Heart left ventricle (tissue), 13 donors: ENCODE data around the gene STIP1.

Experiments used
- POLR2A ChIP-seq, 2 donors: fragments of 450-650 bp; IDR thresholded peaks; one replicate each; pipeline ENCODE4 v1.6.1; 2017; ENCODE audit warnings: antibody characterized with exemption in 2 of 2, mild to moderate bottlenecking in 2 of 2, moderate library complexity in 2 of 2
- TF ChIP-seq, protein P1 (sequence below), 12 donors: fragments of 200-600 bp; sonication (generic) in 4 of 12; IDR thresholded peaks; one replicate each; pipeline versions ENCODE4 v1.5.0 to v1.8.0; 2018 to 2022; ENCODE audit warnings: antibody characterized with exemption in 12 of 12, mild to moderate bottlenecking in 5 of 12
- donor health status: ischemic (EF 13 %, LVEDD 7.1; RV severe dilation, severe dysfunction).
- donor health status: DM: no; HTN: yes; CAD: no.
- donor health status: DM: no; HTN: no; CAD: no.
- donor health status: ischemic (EF 25% LVEDD 6.9; RV normal size, moderate dysfunction).
- donor health status: ischemic (EF 25% LVEDD 5.7; RV mildly dilated, moderate dysfunction).
- donor health status: ischemic (EF 35%, LVEDD 5.7; RV mildly dilated, moderate dysfunction).
- donor health status: nonischemic (EF 11% LVEDD 7.7; RV severe dilation, severe dysfunction).
- donor health status: DM: yes; HTN: yes; CAD: no.
- donor health status: PGD.
- donor health status: ischemic (EF 29% LVEDD 5.4; RV normal size, mild dysfunction).
- donor health status: nonischemic (EF 23%, LVEDD 6.1; RV moderate dilation, normal function).

DNA sequence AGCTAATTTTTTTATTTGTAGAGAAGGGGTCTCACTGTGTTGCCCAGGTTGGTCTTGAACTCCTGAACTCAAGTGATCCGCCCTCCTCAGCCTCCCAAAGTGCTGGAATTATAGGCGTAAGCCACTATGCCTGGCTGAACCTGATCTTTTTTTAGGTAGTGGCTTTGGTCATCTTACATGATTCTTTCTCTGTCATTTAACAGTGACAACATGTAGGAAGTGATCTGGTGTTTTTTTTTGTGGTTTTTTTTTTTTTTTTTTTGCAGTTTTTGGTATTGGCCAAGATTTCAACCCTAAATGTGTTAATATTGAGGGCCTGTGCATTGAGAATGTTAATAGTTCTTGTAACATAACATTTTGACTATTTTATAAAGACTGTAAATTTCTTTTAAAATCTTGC is 12.5 kb downstream of the STIP1 start:
- no peak for TF ChIP-seq POLR2A (IDR thresholded peaks at IDR 0.05)
- TF ChIP-seq, protein P1, sequence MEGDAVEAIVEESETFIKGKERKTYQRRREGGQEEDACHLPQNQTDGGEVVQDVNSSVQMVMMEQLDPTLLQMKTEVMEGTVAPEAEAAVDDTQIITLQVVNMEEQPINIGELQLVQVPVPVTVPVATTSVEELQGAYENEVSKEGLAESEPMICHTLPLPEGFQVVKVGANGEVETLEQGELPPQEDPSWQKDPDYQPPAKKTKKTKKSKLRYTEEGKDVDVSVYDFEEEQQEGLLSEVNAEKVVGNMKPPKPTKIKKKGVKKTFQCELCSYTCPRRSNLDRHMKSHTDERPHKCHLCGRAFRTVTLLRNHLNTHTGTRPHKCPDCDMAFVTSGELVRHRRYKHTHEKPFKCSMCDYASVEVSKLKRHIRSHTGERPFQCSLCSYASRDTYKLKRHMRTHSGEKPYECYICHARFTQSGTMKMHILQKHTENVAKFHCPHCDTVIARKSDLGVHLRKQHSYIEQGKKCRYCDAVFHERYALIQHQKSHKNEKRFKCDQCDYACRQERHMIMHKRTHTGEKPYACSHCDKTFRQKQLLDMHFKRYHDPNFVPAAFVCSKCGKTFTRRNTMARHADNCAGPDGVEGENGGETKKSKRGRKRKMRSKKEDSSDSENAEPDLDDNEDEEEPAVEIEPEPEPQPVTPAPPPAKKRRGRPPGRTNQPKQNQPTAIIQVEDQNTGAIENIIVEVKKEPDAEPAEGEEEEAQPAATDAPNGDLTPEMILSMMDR (IDR thresholded peaks at IDR 0.05), result no peak
